OCI-LY1 (cell line): Measurements from ENCODE around the gene RABEP1.

ENCODE experiments used
- H2AFZ ChIP-seq: fragments of 200-600 bp; sonication (generic), shearing (Covaris generic); 2 replicates; pipeline ENCODE4 v1.6.0; 2014; ENCODE audit warnings: antibody characterized with exemption, mild to moderate bottlenecking, low read length
- H3F3A ChIP-seq: fragments of 200-600 bp; sonication (generic), shearing (Covaris generic); 2 replicates; pipeline ENCODE4 v1.6.0; 2014; ENCODE audit warnings: mild to moderate bottlenecking, antibody characterized with exemption, low read length, moderate library complexity; ENCODE audit not compliant: insufficient read depth
- H3K27ac ChIP-seq: fragments of 200-600 bp; sonication (generic); 2 replicates; pipeline ENCODE4 v1.5.1; 2014; ENCODE audit warnings: low read length, mixed run types, mild to moderate bottlenecking, low read depth; ENCODE audit not compliant: poor library complexity, severe bottlenecking
- H3K27me3 ChIP-seq: fragments of 200-600 bp; sonication (generic); 2 replicates; pipeline ENCODE4 v1.6.0; 2014; ENCODE audit warnings: antibody characterized with exemption, mild to moderate bottlenecking, low read length, moderate library complexity; ENCODE audit not compliant: insufficient read depth
- H3K36me3 ChIP-seq: fragments of 200-600 bp; sonication (generic); 2 replicates; pipeline ENCODE4 v1.6.1; 2014; ENCODE audit warnings: mild to moderate bottlenecking, antibody characterized with exemption, low read length, moderate library complexity, mixed read lengths; ENCODE audit not compliant: insufficient read depth
- H3K4me1 ChIP-seq: fragments of 200-600 bp; sonication (generic); 2 replicates; pipeline ENCODE4 v1.5.1; 2014; ENCODE audit warnings: mild to moderate bottlenecking, low read length, moderate library complexity; ENCODE audit not compliant: insufficient read depth, severe bottlenecking
- H3K4me2 ChIP-seq: fragments of 200-600 bp; sonication (generic), shearing (Covaris generic); 2 replicates; pipeline ENCODE4 v1.6.1; 2014; ENCODE audit warnings: low read length
- H3K4me3 ChIP-seq: fragments of 200-600 bp; sonication (generic); 2 replicates; pipeline ENCODE4 v1.5.1; 2014; ENCODE audit warnings: low read length, low read depth, mild to moderate bottlenecking, mixed read lengths; ENCODE audit not compliant: poor library complexity, severe bottlenecking
- H3K79me2 ChIP-seq: fragments of 200-600 bp; shearing (Covaris generic); 2 replicates; pipeline ENCODE4 v1.6.1; 2016; ENCODE audit warnings: mixed run types, low read length, mixed read lengths; ENCODE audit not compliant: insufficient read depth
- H3K9ac ChIP-seq: fragments of 200-600 bp; sonication (generic), shearing (Covaris generic); 2 replicates; pipeline ENCODE4 v1.6.1; 2014; ENCODE audit warnings: mild to moderate bottlenecking, low read length, mixed read lengths
- H3K9me2 ChIP-seq: fragments of 200-600 bp; sonication (generic), shearing (Covaris generic); 2 replicates; pipeline ENCODE4 v1.6.1; 2014; ENCODE audit warnings: low read depth, mild to moderate bottlenecking, low read length, mixed read lengths
- H3K9me3 ChIP-seq: fragments of 200-600 bp; shearing (Covaris generic); 2 replicates; pipeline ENCODE4 v1.6.1; 2014; ENCODE audit warnings: low read length, mixed read lengths
- H4K20me1 ChIP-seq: fragments of 200-600 bp; sonication (generic), shearing (Covaris generic); 2 replicates; pipeline ENCODE4 v1.6.0; 2016; ENCODE audit warnings: mild to moderate bottlenecking, low read length; ENCODE audit not compliant: insufficient read depth
- CTCF ChIP-seq: fragments of 200-600 bp; sonication (generic), shearing (Covaris generic); IDR thresholded peaks from 2 replicates; pipeline ENCODE4 v1.5.1; 2017; ENCODE audit warnings: mild to moderate bottlenecking, antibody characterized with exemption, low read length, moderate library complexity, mixed read lengths
- EZH2 ChIP-seq: fragments of 200-600 bp; sonication (generic), shearing (Covaris generic); IDR thresholded peaks from 2 replicates; pipeline ENCODE4 v1.8.0; 2017; ENCODE audit warnings: borderline replicate concordance, mixed run types, mild to moderate bottlenecking, antibody characterized with exemption, low read length, moderate library complexity, mixed read lengths

Gene RABEP1

GRCh38 chr17:5249615-5250014 lies 32.5 kb upstream of the RABEP1 start:
- no peaks in the 10 kb centered on the region for H3F3A ChIP-seq
- no peaks in the 10 kb centered on the region for H3K9me3 ChIP-seq
- H3K4me3 ChIP-seq, result no peak overlapping the region
- no peaks in the 10 kb centered on the region for H3K36me3 ChIP-seq
- no peaks in the 10 kb centered on the region; the same call in 1 of the 2 replicates for H3K27me3 ChIP-seq
- peaks cover 4% of the 10 kb centered on the region for H3K4me1 ChIP-seq
- no peak overlapping the region for H3K27ac ChIP-seq
- H2AFZ ChIP-seq, result no peak overlapping the region
- no peaks in the 10 kb centered on the region for H4K20me1 ChIP-seq
- no peaks in the 10 kb centered on the region for H3K79me2 ChIP-seq
- no peak overlapping the region for H3K4me2 ChIP-seq
- H3K9me2 ChIP-seq, result no peaks in the 10 kb centered on the region
- no peak overlapping the region for H3K9ac ChIP-seq
- TF ChIP-seq EZH2 (no peak), CTCF (peak; percentile 67)

- Histone ChIP-seq H3K9me2 (no peaks in the 10 kb centered on the region), H3K9me3 (no peaks in the 10 kb centered on the region), H3K79me2 (no peaks in the 10 kb centered on the region), H3K27me3 (no peaks in the 10 kb centered on the region; the same call in 1 of the 2 replicates), H3K4me2 (peak overlapping the region; percentile 25; the same call in 1 of the 2 replicates), H2AFZ (no peak overlapping the region), H4K20me1 (no peaks in the 10 kb centered on the region), H3K4me1 (peaks cover 20% of the 10 kb centered on the region), H3K27ac (no peak overlapping the region), H3K36me3 (no peaks in the 10 kb centered on the region), H3F3A (no peaks in the 10 kb centered on the region), H3K9ac (no peak overlapping the region), H3K4me3 (no peak overlapping the region)
- TF ChIP-seq EZH2, result no peak
- no peak for TF ChIP-seq CTCF
Observed at GRCh38 chr17:5254414-5254813, 27.7 kb upstream of the RABEP1 start.

DNA sequence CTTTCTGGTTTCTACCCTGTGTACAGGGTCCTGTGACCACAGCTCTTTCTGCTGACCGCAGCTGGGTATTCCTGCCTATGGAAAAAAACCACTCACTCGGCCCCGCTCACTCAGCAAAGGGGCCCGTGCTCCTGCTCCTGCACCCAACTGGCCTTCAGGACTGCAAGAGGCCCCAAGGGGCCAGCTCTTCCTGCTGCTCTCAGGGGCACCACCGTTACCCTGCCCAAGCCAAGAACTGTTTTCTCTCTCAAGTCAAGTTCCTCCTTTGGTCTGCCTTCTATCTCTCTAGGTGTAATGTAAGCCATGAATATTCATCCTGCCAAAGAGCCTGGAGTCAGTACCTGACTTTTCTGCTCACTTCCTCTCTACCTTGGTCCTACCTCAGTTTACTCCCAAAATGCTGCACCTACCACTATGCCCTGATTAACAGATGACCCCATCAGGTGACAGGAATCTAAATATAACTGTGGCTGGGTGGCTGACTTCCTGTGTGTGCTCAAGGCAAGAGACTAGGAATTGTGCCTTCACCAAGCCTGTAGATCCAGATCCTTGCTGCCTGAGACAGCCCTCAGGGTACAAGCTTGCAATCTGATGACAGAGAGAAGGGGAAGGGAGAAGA lies 27.1 kb upstream of the RABEP1 start:
- H2AFZ ChIP-seq, result no peak overlapping the region
- H4K20me1 ChIP-seq, result no peaks in the 10 kb centered on the region
- TF ChIP-seq CTCF (no peak), EZH2 (no peak)
- no peak overlapping the region for H3K9ac ChIP-seq
- H3K79me2 ChIP-seq, result no peaks in the 10 kb centered on the region
- H3K4me2 ChIP-seq, result peak overlapping the region; percentile 25; the same call in 1 of the 2 replicates
- H3K4me3 ChIP-seq, result no peak overlapping the region
- H3K27ac ChIP-seq, result no peak overlapping the region
- peaks cover 20% of the 10 kb centered on the region for H3K4me1 ChIP-seq
- H3K27me3 ChIP-seq, result no peaks in the 10 kb centered on the region
- H3F3A ChIP-seq, result no peaks in the 10 kb centered on the region
- H3K36me3 ChIP-seq, result no peaks in the 10 kb centered on the region
- no peaks in the 10 kb centered on the region for H3K9me3 ChIP-seq
- H3K9me2 ChIP-seq, result no peaks in the 10 kb centered on the region
